ENCODE data around the gene KCNAB3. TPM values are rescaled to one million over a fixed set of nuclear protein-coding genes. Genes with fewer than 3 reads are reported as not detected.

KCNAB3 gene
- total RNA-seq, 2 experiments from 2014 or later = 10.6 to 12.5 TPM

GRCh38 chr17:7873051-7873450 is 56.6 kb downstream of the KCNAB3 start:
- Mint-ChIP-seq H3K27ac (no peak overlapping the region), H3K9me3 (no peaks in the 10 kb centered on the region), H3K36me3 (peaks cover 19% of the 10 kb centered on the region), H3K27me3 (no peaks in the 10 kb centered on the region), H3K4me1 (peaks cover 23% of the 10 kb centered on the region), H3K4me3 (no peak overlapping the region)
- POLR2A ChIA-PET = no interaction called here
- no peak for DNase-seq
- no peak for ATAC-seq (ENCODE audit: low read depth)

Other genes starting within 250 kb of the KCNAB3 start
- 100 to 1,000 TPM; 128 to 131 TPM for gene TP53, start 242.4 kb downstream of the KCNAB3 start, total RNA-seq
- gene WRAP53, start 241.4 kb downstream of the KCNAB3 start, total RNA-seq = 10 to 100 TPM; 19.3 to 19.4 TPM
- not detected for gene EFNB3, start 224.7 kb downstream of the KCNAB3 start, total RNA-seq
- not detected for gene DNAH2, start 212.1 kb downstream of the KCNAB3 start, total RNA-seq
- gene KDM6B, start 95.6 kb downstream of the KCNAB3 start, total RNA-seq = 10 to 100 TPM; 43.4 to 50.9 TPM
- 1 to 10 TPM; 2.9 to 3.7 TPM for gene TMEM88, start 74.8 kb downstream of the KCNAB3 start, total RNA-seq
- gene NAA38, start 72.3 kb downstream of the KCNAB3 start, total RNA-seq = 10 to 100 TPM; 62.1 to 71.7 TPM
- 1 to 10 TPM; 7.3 to 7.9 TPM for gene CYB5D1, start 71.9 kb downstream of the KCNAB3 start, total RNA-seq
- gene CHD3, start 41.1 kb downstream of the KCNAB3 start, total RNA-seq = 100 to 1,000 TPM; 194 to 199 TPM
- gene RNF227, start 13.6 kb downstream of the KCNAB3 start, total RNA-seq = 1 to 10 TPM; 4.5 to 5.5 TPM
- 100 to 1,000 TPM; 222 to 237 TPM for gene TRAPPC1, start 2.1 kb upstream of the KCNAB3 start, total RNA-seq
- gene CNTROB, start 2.4 kb upstream of the KCNAB3 start, total RNA-seq = 10 to 100 TPM; 57.3 to 62.7 TPM
- gene GUCY2D, start 72.8 kb upstream of the KCNAB3 start, total RNA-seq = not detected
- gene ALOX15B, start 109.2 kb upstream of the KCNAB3 start, total RNA-seq = not detected
- under 1 TPM; 0.65 to 0.97 TPM for gene ALOX12B, start 157.9 kb upstream of the KCNAB3 start, total RNA-seq
- not detected for gene ALOXE3, start 188.7 kb upstream of the KCNAB3 start, total RNA-seq
- under 1 TPM; 0.23 to 0.75 TPM for gene HES7, start 194.2 kb upstream of the KCNAB3 start, total RNA-seq
- gene PER1, start 222.5 kb upstream of the KCNAB3 start, total RNA-seq = 10 to 100 TPM; 52.7 to 53.6 TPM
- gene VAMP2, start 233.1 kb upstream of the KCNAB3 start, total RNA-seq = 100 to 1,000 TPM; 116 to 118 TPM
- gene TMEM107, start 246.5 kb upstream of the KCNAB3 start, total RNA-seq = 10 to 100 TPM; 39.5 to 46.4 TPM